HG03175 (cell line): ENCODE measurements around the gene PACSIN3.

Experiments used
- ATAC-seq: cut with Tn5 transposase; IDR thresholded peaks from one replicate; pipeline ENCODE4 v1.9.1; 2021; ENCODE audit warnings: mild to moderate bottlenecking, moderate library complexity; ENCODE audit not compliant: unreplicated experiment

The PACSIN3 gene

DNA sequence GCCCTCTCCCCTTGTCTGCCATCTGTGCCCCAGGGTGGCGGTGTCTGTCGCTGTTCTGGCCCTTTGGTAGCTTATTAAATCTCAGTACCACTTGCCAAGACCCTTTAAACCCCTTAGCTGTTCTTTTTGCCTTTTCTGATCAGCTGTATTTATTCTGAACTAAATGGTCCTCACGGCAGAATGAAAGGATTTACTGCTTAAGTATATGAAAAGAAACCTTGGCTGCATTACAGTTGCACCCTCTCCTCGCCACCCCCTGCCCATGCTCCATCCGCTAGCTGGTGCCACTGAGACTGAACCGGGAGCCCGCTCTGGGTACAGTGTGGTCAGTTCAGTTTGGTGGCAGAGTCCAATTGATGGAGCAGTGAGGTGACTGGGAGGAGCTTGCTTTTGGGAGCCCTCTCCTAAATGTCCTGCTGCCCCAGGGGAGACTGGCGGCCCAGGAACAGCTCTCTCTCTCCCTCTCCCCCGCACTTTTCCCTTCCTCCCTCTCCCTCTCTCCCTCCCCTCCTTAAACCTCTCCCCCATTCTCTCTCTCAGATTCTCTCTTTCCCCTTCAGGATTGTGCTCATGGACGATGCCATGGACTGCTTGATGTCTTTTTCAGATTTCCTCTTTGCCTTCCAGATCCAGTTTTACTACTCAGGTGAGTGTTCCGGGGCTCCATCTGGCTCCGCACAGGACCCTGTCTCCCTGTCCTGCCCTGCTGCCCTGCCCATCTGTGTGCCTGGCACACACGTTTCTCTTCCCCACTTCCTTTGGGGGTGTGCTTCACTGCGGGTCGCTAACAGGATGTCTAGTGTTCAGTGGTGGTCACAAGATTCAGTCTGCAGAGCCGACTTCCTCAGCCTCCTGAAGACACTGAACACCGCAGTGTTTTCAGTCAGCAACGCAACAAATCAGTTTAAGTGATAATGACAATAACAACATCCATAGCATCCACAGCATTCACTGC is 31.3 kb downstream of the PACSIN3 start:
- no peak for ATAC-seq

GRCh38 chr11:47152953-47153950 is 33.0 kb downstream of the PACSIN3 start:
- ATAC-seq = no peak

GRCh38 chr11:47152126-47152952 is 33.9 kb downstream of the PACSIN3 start:
- ATAC-seq = no peak

DNA sequence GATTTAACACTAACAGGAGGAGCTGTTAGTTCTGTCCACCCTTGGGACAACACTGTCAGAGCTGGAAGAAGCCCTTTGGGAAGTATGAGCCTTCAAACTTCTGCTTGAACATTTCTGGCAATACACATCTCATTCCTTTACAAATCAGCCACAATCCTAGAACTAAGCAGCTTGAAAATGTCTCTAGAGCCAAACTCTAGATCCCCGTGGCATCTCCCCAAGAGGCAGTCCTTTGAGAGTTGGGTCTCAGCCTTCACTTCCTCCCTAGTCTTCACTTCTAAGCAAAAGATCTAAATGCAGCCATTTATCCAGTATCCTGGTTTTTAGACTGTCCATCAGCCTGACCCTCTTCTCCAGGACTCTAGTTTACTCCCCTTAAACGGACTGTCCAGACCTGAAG is 36.5 kb downstream of the PACSIN3 start:
- no peak for ATAC-seq

DNA sequence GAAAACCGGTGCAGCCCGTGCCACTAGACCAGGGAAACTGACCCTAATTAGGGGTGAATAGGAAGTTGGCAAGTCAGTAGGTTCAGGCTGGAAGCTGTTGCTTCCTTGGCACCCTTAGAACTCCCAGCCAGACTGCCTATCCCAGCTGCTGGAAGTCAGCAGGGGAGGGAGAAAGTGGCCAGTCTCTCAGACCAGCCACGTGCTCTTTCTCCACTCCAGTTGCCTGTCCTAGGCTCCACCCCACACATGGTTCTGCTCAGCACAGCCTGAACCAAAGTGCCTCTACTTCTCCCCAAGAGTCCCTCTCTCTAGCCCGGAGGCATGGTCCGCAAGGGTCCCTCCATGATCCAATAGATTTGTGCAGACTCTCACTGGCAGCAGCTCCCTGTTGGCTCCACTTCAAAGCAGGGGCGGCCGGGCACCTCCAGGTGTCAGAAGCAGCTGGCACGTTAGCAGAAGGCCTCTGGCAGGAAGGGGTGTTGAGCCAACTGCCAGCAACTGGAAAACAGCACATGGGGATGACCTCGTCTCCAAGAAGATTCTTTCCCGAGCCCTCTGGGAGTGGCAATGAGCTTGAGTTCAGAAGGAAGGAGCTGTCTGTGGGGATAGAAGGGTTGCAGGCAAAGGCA is 37.2 kb downstream of the PACSIN3 start:
- ATAC-seq = no peak

GRCh38 chr11:47148270-47148669 is 38.0 kb downstream of the PACSIN3 start:
- ATAC-seq = no peak

- no peak for ATAC-seq
Measured at GRCh38 chr11:47147681-47148080, 38.6 kb downstream of the PACSIN3 start.

- ATAC-seq = no peak
Measured at GRCh38 chr11:47147250-47147649, 39.0 kb downstream of the PACSIN3 start.

- ATAC-seq = no peak
Measured at GRCh38 chr11:47144541-47144940, 41.7 kb downstream of the PACSIN3 start.

- no peak for ATAC-seq
Measured at GRCh38 chr11:47143322-47143721, 42.9 kb downstream of the PACSIN3 start.

DNA sequence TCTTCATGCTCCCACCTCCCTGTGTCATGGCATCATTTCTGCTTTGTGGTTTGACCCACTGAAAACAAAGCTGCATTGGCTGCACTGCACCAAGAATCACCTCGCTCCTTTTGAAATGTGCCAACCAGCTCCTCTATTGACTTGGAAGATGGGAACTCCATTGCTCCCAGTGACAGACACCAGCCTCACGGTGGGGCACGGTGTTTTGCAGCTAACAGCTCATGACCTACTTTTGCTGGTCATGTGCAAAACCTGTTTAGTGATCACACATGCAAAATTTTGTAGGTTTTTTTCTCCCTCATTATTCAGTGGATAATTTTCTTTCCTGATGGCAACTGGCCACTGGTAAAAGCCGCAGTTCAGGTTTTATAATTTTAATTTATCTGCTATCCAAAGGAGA is 46.4 kb downstream of the PACSIN3 start:
- ATAC-seq = no peak

DNA sequence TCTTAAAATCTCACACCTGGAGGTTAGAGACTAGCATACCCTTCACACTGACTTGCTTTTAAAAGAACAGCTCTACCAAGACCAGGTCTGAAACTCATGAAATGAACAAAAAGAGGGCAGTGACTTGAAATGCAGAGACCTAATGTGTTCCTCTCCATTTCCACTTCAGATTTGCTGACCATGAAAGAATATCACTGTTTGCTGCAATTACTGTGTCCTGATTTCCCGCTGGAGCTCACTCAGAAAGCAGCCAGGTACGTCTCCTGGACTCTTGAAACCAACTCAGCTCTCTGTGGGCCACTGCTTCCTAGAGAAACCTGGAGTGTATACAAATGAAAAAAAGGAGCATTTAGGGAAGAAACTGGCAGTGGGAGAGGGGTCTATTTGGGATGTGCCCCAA is 48.8 kb downstream of the PACSIN3 start:
- ATAC-seq = no peak

- no peak for ATAC-seq
Measured at GRCh38 chr11:47136921-47137320, 49.3 kb downstream of the PACSIN3 start.

GRCh38 chr11:47136327-47136726 is 49.9 kb downstream of the PACSIN3 start:
- ATAC-seq = no peak

DNA sequence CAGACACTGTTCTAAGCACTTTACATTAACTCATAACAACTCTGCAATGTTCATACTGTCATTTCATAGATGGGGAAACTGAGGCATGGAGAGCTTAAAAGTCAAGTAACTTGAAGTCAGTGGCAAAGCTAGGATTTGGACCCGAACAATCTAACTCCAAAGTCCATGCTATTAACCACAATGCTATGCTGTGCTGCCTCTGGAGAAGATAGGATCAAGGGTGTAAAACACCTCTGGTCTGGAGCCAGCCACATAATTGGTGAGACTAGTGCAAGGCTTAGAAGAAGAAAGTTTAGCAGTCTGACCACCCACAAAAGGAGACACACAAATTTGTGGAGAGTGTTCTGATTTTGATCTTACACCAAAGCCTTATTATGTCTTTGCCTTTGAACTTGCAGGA is 53.3 kb downstream of the PACSIN3 start:
- ATAC-seq = no peak

- no peak for ATAC-seq
Measured at GRCh38 chr11:47132490-47132889, 53.7 kb downstream of the PACSIN3 start.

- ATAC-seq = no peak
Measured at GRCh38 chr11:47131136-47131535, 55.1 kb downstream of the PACSIN3 start.

DNA sequence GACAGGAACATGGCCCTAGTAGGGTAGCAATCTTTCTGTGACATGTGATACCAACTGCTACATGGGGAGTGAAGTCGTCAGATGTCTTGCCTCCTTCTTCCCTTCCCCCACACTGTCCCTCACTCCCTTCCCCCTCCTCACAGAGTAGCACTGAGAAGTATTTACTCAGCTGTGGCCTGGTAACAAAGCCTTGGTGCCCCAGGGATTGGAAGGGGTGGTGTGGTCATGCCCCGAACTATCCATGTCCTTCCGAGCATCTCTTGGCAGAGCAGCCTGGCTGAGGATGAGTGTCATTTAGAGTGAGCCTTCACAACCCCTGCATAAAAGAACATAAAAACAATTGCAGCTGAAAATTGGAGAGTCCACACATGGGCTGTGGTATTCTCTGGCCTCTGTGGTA is 55.7 kb downstream of the PACSIN3 start:
- ATAC-seq = no peak
